ENCODE data around the gene SDSL. TPM values are rescaled to one million over a fixed set of nuclear protein-coding genes. Genes with fewer than 3 reads are reported as not detected.

Gene SDSL
- total and polyA plus RNA-seq, 10 of the 15 experiments (the other 5 are each of a cell fraction or from before 2014, with no cell fraction given): 0.18 to 4.4 (median 1.0) TPM

DNA sequence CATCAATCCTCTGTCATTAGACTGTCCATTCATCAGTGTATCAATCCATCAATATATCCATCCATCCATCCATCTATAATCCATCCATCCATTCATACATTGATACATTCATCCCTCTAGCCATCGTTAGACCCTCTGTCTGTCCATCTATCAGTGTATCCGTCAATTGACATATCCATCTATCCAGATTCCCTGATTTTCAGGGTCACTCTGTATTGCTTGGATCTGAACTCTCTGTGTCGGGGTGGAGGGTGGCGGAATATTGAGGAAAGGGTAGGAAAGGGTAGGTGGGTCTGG is 17.1 kb downstream of the SDSL start:
- Histone ChIP-seq H3K4me3 (no peak overlapping the region), H3K27me3 (replicated peaks in 1 of 2; ENCODE audit: control insufficient read depth in 2 of 2, insufficient read depth in 2 of 2, low read length in 1 of 2) (peaks cover 2 to 9% of the 10 kb centered on the region in 2 experiments; a peak in 3 of 4 replicates), H4K20me1 (ENCODE audit: control insufficient read depth, insufficient read depth) (no peaks in the 10 kb centered on the region; the same call in 1 of the 2 replicates), H3K4me2 (ENCODE audit: control insufficient read depth, insufficient read depth) (no peak overlapping the region), H3K4me1 (ENCODE audit: control insufficient read depth, insufficient read depth, low read length) (no peaks in the 10 kb centered on the region), H3K79me2 (ENCODE audit: control insufficient read depth, insufficient read depth, low read length) (no peaks in the 10 kb centered on the region), H3K9me3 (replicated peaks; ENCODE audit: control insufficient read depth, insufficient read depth, low read length) (no peaks in the 10 kb centered on the region), H3K9ac (ENCODE audit: control insufficient read depth, insufficient read depth, low read length) (no peak overlapping the region), H3K27ac (ENCODE audit: control insufficient read depth, insufficient read depth) (no peak overlapping the region), H3K36me3 (ENCODE audit: control insufficient read depth in 2 of 2, insufficient read depth in 2 of 2, low read length in 1 of 2) (no peaks in the 10 kb centered on the region), H2AFZ (ENCODE audit: control insufficient read depth, low read depth, low read length) (no peak overlapping the region)
- no peak for DNase-seq (ENCODE audit: low read depth, low spot score)
- ATAC-seq: no peak
- intact Hi-C loops (cut with micrococcal nuclease; ENCODE audit: unreplicated experiment): loop anchor here (10.0 kb wide), 1 partner anchor 476 kb away; no protein-coding TSS in a partner anchor
- 7% methylated on average over 4 of the region's 4 CpGs for WGBS (ENCODE audit: insufficient coverage, insufficient replicate concordance, low lambda C conversion rate, missing lambda C conversion rate)
- POLR2A ChIA-PET: no interaction called here
- BruUV-seq (replicated peaks): no TSS peak
- TF ChIP-seq RFX5 (IDR thresholded peaks at IDR 0.05; ENCODE audit: low read depth, low read length): no peak
- TF ChIP-seq FOS (IDR thresholded peaks at IDR 0.05; ENCODE audit: borderline replicate concordance, extremely low read depth, insufficient read length): no peak
- TF ChIP-seq, protein P1, sequence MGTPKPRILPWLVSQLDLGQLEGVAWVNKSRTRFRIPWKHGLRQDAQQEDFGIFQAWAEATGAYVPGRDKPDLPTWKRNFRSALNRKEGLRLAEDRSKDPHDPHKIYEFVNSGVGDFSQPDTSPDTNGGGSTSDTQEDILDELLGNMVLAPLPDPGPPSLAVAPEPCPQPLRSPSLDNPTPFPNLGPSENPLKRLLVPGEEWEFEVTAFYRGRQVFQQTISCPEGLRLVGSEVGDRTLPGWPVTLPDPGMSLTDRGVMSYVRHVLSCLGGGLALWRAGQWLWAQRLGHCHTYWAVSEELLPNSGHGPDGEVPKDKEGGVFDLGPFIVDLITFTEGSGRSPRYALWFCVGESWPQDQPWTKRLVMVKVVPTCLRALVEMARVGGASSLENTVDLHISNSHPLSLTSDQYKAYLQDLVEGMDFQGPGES (IDR thresholded peaks at IDR 0.05): no peak
- TF ChIP-seq BCL11A (IDR thresholded peaks at IDR 0.05; ENCODE audit: low read depth, low read length): no peak
- TF ChIP-seq, protein P2, sequence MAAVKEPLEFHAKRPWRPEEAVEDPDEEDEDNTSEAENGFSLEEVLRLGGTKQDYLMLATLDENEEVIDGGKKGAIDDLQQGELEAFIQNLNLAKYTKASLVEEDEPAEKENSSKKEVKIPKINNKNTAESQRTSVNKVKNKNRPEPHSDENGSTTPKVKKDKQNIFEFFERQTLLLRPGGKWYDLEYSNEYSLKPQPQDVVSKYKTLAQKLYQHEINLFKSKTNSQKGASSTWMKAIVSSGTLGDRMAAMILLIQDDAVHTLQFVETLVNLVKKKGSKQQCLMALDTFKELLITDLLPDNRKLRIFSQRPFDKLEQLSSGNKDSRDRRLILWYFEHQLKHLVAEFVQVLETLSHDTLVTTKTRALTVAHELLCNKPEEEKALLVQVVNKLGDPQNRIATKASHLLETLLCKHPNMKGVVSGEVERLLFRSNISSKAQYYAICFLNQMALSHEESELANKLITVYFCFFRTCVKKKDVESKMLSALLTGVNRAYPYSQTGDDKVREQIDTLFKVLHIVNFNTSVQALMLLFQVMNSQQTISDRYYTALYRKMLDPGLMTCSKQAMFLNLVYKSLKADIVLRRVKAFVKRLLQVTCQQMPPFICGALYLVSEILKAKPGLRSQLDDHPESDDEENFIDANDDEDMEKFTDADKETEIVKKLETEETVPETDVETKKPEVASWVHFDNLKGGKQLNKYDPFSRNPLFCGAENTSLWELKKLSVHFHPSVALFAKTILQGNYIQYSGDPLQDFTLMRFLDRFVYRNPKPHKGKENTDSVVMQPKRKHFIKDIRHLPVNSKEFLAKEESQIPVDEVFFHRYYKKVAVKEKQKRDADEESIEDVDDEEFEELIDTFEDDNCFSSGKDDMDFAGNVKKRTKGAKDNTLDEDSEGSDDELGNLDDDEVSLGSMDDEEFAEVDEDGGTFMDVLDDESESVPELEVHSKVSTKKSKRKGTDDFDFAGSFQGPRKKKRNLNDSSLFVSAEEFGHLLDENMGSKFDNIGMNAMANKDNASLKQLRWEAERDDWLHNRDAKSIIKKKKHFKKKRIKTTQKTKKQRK (IDR thresholded peaks at IDR 0.05; ENCODE audit: low read depth, low read length): no peak
- no peak for TF ChIP-seq NBN (IDR thresholded peaks at IDR 0.05)
- TF ChIP-seq, protein P3, sequence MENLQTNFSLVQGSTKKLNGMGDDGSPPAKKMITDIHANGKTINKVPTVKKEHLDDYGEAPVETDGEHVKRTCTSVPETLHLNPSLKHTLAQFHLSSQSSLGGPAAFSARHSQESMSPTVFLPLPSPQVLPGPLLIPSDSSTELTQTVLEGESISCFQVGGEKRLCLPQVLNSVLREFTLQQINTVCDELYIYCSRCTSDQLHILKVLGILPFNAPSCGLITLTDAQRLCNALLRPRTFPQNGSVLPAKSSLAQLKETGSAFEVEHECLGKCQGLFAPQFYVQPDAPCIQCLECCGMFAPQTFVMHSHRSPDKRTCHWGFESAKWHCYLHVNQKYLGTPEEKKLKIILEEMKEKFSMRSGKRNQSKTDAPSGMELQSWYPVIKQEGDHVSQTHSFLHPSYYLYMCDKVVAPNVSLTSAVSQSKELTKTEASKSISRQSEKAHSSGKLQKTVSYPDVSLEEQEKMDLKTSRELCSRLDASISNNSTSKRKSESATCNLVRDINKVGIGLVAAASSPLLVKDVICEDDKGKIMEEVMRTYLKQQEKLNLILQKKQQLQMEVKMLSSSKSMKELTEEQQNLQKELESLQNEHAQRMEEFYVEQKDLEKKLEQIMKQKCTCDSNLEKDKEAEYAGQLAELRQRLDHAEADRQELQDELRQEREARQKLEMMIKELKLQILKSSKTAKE (IDR thresholded peaks at IDR 0.05; ENCODE audit: low read depth, poor library complexity, severe bottlenecking): no peak
- TF ChIP-seq ZNF207 (IDR thresholded peaks at IDR 0.05; ENCODE audit: borderline replicate concordance): no peak
- no peak for TF ChIP-seq MXI1 (IDR thresholded peaks at IDR 0.05; ENCODE audit: low read depth, low read length)
- TF ChIP-seq, protein P4, sequence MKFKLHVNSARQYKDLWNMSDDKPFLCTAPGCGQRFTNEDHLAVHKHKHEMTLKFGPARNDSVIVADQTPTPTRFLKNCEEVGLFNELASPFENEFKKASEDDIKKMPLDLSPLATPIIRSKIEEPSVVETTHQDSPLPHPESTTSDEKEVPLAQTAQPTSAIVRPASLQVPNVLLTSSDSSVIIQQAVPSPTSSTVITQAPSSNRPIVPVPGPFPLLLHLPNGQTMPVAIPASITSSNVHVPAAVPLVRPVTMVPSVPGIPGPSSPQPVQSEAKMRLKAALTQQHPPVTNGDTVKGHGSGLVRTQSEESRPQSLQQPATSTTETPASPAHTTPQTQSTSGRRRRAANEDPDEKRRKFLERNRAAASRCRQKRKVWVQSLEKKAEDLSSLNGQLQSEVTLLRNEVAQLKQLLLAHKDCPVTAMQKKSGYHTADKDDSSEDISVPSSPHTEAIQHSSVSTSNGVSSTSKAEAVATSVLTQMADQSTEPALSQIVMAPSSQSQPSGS (IDR thresholded peaks at IDR 0.05; ENCODE audit: low read length): no peak
- TF ChIP-seq, protein P5, sequence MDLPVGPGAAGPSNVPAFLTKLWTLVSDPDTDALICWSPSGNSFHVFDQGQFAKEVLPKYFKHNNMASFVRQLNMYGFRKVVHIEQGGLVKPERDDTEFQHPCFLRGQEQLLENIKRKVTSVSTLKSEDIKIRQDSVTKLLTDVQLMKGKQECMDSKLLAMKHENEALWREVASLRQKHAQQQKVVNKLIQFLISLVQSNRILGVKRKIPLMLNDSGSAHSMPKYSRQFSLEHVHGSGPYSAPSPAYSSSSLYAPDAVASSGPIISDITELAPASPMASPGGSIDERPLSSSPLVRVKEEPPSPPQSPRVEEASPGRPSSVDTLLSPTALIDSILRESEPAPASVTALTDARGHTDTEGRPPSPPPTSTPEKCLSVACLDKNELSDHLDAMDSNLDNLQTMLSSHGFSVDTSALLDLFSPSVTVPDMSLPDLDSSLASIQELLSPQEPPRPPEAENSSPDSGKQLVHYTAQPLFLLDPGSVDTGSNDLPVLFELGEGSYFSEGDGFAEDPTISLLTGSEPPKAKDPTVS (IDR thresholded peaks at IDR 0.05; ENCODE audit: low read depth, low read length): no peak
- no peak for TF ChIP-seq HDAC2 (IDR thresholded peaks at IDR 0.05)
- no peak for TF ChIP-seq JUNB (IDR thresholded peaks at IDR 0.05)
- no peak for TF ChIP-seq ZNF622 (IDR thresholded peaks at IDR 0.05)
- no peak for TF ChIP-seq KAT2A (conservative IDR thresholded peaks at IDR 0.05; ENCODE audit: control insufficient read depth, low read depth, low read length)
- no peak for TF ChIP-seq PML (IDR thresholded peaks at IDR 0.05; ENCODE audit: low read length)
- no peak for TF ChIP-seq ZNF217 (IDR thresholded peaks at IDR 0.05)
- in situ Hi-C loops (cut with MboI): loop anchor here (10.0 kb wide), 1 partner anchor 476 kb away; no protein-coding TSS in a partner anchor
- RAD21 ChIA-PET (ENCODE audit: unreplicated experiment): no interaction called here
- SMC1A ChIA-PET (ENCODE audit: uncharacterized antibody, unreplicated experiment): no interaction called here
- FAIRE-seq: no peak
- CTCF ChIA-PET: interaction anchor here (1.2 to 1.6 kb wide), 2 partner anchors 14 to 23 kb away, joined by 3 to 5 read pairs; no protein-coding TSS in a partner anchor
